GM19438 (cell line): Measurements from ENCODE around the gene BANF2.

Experiments
- ATAC-seq: cut with Tn5 transposase; IDR thresholded peaks from one replicate; pipeline ENCODE4 v1.9.1; 2021; ENCODE audit warnings: low read depth; ENCODE audit not compliant: unreplicated experiment

Gene BANF2

GRCh38 chr20:17708675-17709360 lies 9.1 kb downstream of the BANF2 start:
- ATAC-seq = no peak

- ATAC-seq = no peak
Measured at GRCh38 chr20:17709361-17710293, 9.9 kb downstream of the BANF2 start.

- no peak for ATAC-seq
Measured at GRCh38 chr20:17710379-17711266, 10.9 kb downstream of the BANF2 start.

- no peak for ATAC-seq
Measured at GRCh38 chr20:17711267-17711627, 11.5 kb downstream of the BANF2 start.

- no peak for ATAC-seq
Measured at GRCh38 chr20:17712201-17712600, 12.4 kb downstream of the BANF2 start.

GRCh38 chr20:17712708-17713107 lies 12.9 kb downstream of the BANF2 start:
- no peak for ATAC-seq

- ATAC-seq = no peak
Measured at GRCh38 chr20:17714597-17714996, 14.8 kb downstream of the BANF2 start.

GRCh38 chr20:17715075-17715474 lies 15.3 kb downstream of the BANF2 start:
- no peak for ATAC-seq

- no peak for ATAC-seq
Measured at GRCh38 chr20:17716331-17716730, 16.6 kb downstream of the BANF2 start.

GRCh38 chr20:17720755-17721154 lies 21.0 kb downstream of the BANF2 start:
- no peak for ATAC-seq

- ATAC-seq = no peak
Measured at GRCh38 chr20:17721802-17722486, 22.2 kb downstream of the BANF2 start.

- no peak for ATAC-seq
Measured at GRCh38 chr20:17722493-17723300, 22.9 kb downstream of the BANF2 start.

GRCh38 chr20:17723301-17723691 lies 23.5 kb downstream of the BANF2 start:
- no peak for ATAC-seq

GRCh38 chr20:17725094-17725835 lies 25.5 kb downstream of the BANF2 start:
- ATAC-seq = no peak

GRCh38 chr20:17726902-17727301 lies 27.1 kb downstream of the BANF2 start:
- ATAC-seq = no peak

- no peak for ATAC-seq
Measured at GRCh38 chr20:17727351-17727750, 27.6 kb downstream of the BANF2 start.

GRCh38 chr20:17728074-17728473 lies 28.3 kb downstream of the BANF2 start:
- no peak for ATAC-seq

- ATAC-seq = no peak
Measured at GRCh38 chr20:17730071-17730470, 30.3 kb downstream of the BANF2 start.

GRCh38 chr20:17731233-17731632 lies 31.5 kb downstream of the BANF2 start:
- no peak for ATAC-seq
